Neural cell (in vitro differentiated cells): ENCODE data around the gene GABBR2.

ENCODE experiments used
- EP300 ChIP-seq: fragments of 450-650 bp; conservative IDR thresholded peaks from 2 replicates; pipeline ENCODE4 v1.6.1; 2014; ENCODE audit warnings: antibody characterized with exemption, mild to moderate bottlenecking, moderate library complexity; ENCODE audit not compliant: poor library complexity, severe bottlenecking
- POLR2AphosphoS5 ChIP-seq: IDR thresholded peaks from 2 replicates; pipeline ENCODE4 v1.6.1; 2012
- SMC3 ChIP-seq: fragments of 450-650 bp; conservative IDR thresholded peaks from 2 replicates; pipeline ENCODE4 v1.6.1; 2014; ENCODE audit warnings: antibody characterized with exemption, mild to moderate bottlenecking, moderate library complexity; ENCODE audit not compliant: poor library complexity
- TF ChIP-seq, protein P1 (sequence below): fragments of 450-650 bp; IDR thresholded peaks from 2 replicates; pipeline ENCODE4 v1.5.1; 2014; ENCODE audit warnings: antibody characterized with exemption, mild to moderate bottlenecking, moderate library complexity; ENCODE audit not compliant: poor library complexity, severe bottlenecking
- TF ChIP-seq, protein P2 (sequence below): IDR thresholded peaks from 2 replicates; pipeline ENCODE4 v1.6.1; 2012; ENCODE audit warnings: borderline replicate concordance

DNA sequence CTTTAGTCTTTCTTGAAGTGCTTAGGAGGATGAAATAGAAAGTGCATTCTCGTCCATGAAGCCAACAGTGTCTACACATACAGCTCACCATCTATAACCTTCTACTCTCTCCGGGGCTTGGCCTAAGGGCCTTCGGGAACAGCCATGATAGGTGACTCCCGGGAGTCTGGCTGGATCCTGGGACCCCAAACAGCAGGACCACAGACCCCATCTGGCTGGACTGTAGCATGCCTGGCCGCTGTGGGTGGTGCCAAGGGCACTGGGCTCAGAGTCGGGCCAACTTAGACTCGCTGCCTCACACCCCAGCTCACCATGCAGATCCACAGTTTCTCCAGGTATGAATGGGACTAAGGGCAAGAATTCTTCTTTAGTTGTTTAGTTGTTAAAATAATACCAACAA, 16.3 kb downstream of the GABBR2 start:
- TF ChIP-seq SMC3 = no peak
- TF ChIP-seq, protein P1, sequence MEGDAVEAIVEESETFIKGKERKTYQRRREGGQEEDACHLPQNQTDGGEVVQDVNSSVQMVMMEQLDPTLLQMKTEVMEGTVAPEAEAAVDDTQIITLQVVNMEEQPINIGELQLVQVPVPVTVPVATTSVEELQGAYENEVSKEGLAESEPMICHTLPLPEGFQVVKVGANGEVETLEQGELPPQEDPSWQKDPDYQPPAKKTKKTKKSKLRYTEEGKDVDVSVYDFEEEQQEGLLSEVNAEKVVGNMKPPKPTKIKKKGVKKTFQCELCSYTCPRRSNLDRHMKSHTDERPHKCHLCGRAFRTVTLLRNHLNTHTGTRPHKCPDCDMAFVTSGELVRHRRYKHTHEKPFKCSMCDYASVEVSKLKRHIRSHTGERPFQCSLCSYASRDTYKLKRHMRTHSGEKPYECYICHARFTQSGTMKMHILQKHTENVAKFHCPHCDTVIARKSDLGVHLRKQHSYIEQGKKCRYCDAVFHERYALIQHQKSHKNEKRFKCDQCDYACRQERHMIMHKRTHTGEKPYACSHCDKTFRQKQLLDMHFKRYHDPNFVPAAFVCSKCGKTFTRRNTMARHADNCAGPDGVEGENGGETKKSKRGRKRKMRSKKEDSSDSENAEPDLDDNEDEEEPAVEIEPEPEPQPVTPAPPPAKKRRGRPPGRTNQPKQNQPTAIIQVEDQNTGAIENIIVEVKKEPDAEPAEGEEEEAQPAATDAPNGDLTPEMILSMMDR = no peak
- no peak for TF ChIP-seq EP300
- TF ChIP-seq, protein P2, sequence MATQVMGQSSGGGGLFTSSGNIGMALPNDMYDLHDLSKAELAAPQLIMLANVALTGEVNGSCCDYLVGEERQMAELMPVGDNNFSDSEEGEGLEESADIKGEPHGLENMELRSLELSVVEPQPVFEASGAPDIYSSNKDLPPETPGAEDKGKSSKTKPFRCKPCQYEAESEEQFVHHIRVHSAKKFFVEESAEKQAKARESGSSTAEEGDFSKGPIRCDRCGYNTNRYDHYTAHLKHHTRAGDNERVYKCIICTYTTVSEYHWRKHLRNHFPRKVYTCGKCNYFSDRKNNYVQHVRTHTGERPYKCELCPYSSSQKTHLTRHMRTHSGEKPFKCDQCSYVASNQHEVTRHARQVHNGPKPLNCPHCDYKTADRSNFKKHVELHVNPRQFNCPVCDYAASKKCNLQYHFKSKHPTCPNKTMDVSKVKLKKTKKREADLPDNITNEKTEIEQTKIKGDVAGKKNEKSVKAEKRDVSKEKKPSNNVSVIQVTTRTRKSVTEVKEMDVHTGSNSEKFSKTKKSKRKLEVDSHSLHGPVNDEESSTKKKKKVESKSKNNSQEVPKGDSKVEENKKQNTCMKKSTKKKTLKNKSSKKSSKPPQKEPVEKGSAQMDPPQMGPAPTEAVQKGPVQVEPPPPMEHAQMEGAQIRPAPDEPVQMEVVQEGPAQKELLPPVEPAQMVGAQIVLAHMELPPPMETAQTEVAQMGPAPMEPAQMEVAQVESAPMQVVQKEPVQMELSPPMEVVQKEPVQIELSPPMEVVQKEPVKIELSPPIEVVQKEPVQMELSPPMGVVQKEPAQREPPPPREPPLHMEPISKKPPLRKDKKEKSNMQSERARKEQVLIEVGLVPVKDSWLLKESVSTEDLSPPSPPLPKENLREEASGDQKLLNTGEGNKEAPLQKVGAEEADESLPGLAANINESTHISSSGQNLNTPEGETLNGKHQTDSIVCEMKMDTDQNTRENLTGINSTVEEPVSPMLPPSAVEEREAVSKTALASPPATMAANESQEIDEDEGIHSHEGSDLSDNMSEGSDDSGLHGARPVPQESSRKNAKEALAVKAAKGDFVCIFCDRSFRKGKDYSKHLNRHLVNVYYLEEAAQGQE = no peak
- TF ChIP-seq POLR2AphosphoS5 = no peak
